Stimulated activated CD8-positive, alpha-beta memory T cell treated with anti-CD3 and anti-CD28 coated beads, Interleukin-4, amount 100 ng/mL, for 48 hours (primary cell): ENCODE measurements around the gene YWHAH.

Experiments
- DNase-seq: peaks from one replicate; pipeline ENCODE4 v3.0.0-alpha.2; 2020

The YWHAH gene

DNA sequence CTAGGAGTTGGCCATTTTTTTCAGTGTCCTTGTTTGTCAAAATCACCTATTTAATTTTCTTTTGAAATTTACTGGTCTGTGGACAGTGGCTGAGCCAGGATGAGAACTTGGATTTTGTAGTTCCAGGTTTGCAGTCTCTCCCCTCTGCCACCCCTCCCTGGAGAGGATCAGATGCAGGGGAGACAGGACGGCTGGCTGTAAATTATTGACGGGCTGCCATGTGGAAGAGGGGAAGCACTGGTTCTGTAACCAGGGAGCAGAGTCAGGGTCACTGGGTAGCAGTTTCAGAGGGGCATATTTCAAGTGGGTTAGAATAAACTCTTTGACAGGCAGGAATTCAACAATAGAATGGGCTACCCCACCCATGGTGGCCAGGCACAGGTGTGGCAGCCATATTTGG, 20.6 kb upstream of the YWHAH start:
- no peak for DNase-seq

DNA sequence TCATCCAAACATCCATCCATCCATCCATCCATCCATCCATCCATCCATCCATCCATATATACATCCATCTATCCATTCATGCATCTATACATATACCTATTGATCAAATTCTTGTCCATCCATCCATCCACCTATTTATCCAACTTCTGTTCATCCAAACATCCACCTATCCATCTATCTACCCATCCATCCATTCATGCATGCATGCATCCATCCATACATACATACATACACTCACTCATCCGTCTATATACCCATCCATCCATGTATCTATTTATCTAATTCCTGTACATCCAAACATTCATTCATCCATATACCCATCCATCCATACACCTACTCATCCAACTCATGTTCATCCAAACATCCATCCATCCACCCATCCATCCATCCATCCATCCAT, 19.3 kb upstream of the YWHAH start:
- DNase-seq: no peak

DNA sequence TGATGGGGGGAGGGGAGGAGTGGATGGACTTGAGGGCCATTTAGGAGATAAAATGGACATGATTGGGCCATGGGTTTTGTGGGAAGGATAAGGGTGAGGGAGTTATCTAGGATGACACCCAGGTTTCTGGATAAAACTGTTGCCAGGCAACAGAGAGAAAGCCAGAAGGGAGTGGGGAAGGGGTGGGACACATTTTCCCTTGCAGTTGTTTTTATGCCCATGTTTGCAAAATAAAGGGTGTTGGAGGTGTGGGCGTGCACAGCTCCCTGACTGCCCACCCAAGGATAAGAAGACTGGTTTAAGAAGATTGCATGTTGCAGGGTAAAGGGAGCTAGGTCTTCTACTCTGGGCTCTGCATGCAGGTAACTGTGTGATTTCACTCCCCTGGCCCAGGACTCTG, 18.3 kb upstream of the YWHAH start:
- no peak for DNase-seq

DNA sequence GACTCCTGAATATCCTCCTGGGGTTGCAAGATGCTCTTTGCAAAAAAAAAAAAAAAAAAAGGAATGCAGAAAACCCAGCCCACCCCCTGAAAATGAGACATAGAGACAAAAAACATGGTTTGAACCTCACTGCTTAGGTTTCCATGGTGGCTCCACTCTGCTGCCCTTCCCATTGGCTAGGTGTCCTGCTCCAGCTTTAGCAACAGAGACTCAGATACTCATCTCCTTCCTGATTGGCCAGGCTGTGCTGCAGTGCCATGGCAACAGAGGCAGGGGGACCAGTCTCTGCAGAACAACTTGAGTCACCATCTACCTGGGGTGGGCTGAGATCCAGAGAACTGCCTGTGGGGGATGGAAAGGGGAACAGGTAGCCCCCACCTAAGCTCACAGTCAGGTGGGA, 17.4 kb upstream of the YWHAH start:
- no peak for DNase-seq

DNA sequence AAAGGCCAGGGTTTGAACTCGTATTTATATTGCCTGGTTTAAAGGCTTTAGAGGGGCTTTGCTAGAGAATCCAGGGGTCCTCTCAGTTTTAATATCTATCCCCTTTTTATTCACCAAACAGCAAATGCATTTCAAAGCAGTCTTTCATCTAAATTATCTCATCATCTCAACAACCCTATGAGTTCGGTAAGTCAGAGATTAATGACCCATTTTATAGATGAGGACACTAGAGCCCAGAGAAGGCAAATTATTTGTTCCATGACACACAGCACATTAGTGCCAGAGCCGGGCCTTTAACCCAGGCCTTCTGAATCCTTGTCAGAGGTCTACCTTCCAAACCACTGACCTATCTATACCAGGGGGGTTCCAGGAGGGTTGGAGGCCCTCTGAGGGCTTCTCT, 16.8 kb upstream of the YWHAH start:
- no peak for DNase-seq

DNA sequence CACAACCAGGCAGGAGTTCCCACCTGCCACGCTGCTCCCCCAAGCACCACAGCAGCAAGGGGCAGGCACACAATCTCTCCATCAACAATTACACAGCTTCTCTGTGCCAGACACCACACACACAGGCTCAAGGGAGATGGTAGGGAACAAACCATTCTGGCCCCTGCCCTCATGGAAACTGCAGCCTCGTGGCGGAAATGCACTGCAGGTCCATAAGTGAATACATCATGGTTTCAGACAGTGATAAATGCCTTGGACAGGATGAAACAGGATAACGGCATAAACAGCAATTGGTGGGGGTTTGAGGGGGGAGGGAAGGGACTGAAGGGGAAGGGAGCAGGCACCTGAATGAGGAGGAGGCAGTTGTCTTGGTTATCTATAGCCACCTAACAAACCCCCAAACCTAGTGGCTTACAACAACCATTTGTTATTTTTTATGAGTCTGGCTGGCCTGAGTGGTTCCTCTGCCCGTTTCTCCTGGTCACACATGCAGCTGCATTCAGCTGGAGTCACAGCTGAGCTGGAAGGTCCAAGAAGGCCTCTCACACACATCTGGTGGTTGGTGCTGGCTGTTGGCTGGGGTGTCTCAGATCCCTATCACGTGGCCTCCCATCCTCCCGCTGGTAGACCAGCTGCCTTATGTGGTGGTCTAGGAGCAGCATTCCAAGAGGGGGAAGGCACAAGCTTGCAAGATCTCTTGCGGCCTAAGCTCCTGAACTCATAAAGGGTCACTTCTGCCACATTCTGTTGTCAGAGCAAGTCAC, 15.0 kb upstream of the YWHAH start:
- DNase-seq: no peak

DNA sequence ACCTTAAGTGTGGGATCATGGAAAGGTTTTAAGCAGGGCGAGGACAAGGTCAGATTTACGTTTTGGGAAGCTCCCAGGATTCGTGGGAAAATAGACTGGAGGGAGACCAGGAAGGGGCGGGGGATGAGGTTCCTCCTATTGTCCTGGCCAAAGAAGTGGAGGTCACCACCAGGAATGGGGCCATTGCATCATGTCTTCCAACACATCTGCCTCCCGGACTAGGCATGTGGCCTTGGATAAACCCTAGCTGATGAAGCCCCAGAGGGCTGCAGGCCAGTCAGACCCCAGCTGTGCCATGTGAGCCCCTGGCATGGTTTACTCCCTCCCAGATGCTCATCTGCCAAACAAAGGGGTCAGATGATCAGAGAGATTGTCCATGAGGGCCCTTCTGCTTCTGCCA, 11.5 kb upstream of the YWHAH start:
- no peak for DNase-seq

DNA sequence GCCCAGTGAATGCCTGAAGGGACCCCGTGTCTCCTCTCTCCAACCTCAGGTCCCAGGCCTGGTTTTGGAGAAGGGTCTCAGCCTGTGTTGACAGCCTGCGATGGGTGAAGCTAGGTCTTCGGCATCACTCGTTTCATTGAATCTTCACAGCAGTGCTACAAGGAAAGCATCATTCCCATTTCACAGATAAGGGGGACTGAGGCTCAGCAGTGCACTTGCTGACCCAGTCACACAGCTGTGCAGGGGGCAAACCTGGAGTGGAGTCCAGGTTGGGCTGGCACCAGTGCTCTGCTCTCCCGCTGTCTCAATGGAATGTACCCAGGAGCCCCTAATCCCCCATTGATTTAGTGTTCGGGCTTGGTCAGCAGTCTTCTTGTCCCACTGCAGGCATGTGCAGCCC, 10.9 kb upstream of the YWHAH start:
- DNase-seq: no peak

DNA sequence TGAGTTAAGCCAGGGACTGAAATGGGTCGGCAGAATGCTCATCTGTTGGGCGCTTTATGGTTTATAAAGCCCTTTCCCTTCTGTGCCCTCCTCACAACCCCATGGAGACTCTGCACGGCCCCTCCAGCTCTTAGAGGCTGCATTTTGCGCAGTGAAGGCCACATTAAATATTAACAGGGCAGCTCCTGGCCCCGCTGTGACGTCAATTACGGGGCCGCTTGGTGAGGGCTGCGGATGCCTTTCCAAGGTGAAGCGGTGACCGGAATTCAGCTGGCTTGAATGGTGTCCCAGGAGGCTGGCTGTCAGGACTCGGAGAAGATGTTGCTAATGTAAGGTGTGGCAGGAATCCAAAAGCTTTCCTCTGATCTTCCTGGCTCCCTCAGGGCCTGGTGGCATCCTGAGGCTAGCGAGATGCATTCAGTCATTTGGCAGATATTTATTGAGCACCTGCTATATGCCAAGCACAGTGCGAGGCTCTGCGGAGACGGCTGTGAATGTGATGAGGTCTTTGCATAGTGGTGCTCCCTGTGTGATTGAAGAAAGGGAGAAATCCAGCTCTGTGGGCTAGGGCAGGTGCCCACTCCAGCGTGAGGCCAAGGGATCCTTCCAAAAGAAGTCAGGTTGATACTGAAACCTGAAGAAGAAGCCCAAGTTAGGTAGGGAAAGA, 10.4 kb upstream of the YWHAH start:
- no peak for DNase-seq

DNA sequence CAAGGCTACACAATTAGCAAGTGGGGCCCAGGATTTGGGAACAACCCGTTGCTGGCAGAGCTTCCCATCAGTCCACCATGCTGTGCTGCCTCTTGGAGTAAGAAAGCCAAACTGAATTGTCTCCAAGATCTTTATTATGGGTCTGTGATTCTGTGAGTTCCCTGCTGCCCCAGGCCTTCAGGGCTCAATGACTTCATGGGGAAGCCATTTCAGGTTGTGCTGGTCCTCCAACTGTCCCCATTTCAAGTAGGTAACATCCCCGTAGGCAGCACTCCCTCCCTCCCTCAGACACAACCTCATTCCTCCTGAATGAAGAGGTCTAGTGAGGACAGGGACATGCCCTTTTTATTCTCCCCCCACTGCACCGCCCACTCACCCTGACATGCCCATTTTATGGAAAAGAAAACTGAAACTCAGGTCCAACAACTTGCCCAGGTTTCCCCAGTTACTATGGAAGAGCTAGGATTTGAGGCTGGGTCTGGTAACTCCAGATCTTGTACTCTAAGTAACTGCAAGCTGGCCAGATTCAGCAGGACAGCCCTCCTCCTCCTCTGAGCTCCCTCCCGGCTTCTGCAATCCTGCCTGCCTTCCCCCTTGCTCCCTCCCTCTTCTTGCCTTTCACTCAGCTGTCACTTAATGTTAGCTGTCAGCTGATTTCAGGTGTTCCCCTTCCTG, 8.2 kb upstream of the YWHAH start:
- DNase-seq: no peak

DNA sequence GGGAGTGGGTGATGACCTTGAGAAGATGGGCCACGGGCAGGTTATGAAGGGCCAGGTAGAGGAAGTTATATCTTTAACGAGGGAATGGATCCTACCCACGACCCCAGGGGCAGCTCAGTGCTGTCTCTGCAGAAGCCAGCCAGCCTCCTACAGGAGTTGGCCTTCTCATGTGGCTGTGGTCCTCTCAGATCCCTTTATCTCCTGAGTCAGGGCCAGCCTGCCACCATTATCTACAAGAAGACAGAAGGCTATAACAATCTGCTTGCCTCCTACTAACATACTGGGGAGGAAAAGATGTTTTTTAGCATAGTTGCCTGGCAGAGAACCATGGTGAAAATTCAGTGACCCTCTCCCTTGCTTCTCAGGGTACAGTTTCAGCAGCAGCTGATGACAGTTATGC, 7.0 kb upstream of the YWHAH start:
- no peak for DNase-seq

DNA sequence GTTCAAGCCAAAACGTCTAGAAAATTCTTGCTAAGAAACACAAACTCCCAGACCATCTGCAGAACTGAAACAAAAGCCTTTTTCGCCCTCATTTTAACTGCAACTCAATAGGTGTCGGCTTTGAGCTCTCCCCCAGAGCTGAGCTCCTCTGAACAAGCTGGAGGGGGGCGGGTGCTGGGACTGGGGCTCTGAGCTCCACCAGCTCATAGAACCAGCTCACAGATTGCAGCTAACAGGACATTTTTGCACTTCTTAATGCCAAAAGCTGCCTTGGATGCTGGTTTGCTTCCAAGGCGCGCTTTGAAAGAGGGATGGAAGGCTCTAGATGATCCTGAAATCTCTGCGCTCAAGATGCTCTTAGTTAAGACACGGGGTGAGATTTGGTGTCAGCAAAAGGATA, 6.0 kb upstream of the YWHAH start:
- DNase-seq: no peak

DNA sequence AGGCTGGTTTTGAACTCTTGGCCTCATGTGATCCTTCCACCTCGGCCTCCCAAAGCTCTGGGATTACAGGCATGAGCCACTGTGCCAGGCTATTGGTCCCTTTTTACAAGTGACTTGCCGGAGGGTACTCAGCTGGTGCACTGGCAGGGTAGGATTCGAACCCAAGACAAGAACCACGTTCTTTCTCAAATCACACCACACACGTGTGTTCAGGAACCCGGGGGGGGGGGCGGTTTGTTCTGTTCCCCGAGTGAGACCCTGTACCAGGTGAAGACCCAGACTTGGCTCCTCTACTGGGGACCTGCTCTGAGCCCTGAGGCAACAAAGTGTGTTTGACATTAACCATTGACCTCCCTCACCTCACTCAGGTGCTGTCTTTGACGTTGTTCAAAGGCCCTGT, 3.8 kb upstream of the YWHAH start:
- no peak for DNase-seq

DNA sequence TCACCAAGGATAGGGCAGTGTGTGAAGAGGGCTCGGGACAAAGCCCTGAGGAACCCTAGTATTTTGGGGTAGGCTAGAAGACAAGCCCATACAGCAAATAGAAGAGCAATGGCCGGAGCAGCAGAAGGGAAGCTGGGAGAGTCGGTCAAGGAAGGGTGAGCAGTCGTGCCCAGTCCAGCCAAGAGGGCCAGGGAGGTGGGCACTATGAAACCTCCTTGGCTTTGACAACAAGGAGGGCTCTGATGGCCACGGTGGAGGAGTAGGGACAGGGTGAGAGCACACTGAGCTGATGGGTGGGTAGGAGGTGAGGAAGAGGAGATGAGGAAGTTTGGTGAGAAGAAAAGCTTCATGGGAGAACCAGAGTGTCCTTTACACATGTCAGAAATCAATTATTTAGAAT, 2.2 kb upstream of the YWHAH start:
- DNase-seq: no peak

DNA sequence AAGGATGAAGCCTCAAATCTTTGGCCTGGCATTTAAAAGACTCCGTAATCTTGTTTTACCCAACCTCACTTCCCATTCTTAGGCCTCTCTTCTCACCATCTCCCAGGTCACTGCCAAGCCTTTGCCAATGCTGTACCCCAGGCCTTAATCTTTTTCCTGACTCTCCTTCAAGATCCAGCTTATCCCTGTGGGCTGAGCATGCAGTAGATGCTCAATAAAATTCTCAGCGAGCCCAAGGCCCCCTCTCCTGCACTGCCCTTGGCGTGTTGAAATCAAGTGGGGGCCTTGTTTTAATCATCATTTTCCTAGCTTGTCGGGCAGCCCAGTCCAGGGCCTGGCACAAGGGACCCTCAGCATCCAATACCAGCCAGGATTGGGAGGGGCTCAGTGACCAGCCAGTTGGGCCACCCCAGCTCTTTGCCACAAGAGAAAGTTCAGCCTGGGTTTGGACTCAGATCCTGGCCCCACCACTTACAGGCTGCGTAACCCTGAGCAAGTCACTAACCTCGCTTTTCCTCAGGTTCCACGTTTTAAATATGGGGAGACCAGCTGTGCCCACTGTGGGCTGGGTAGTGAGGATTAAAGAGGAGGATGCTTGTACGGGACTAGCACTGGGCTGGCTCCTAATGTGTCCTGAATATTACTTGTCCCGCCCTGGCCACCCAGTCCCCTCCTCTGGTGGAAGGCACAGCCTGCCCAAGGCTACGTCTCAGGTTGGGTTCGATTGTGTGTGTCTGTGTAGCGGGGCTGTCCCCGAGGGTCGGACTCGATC, 943 bp upstream of the YWHAH start:
- DNase-seq: no peak

DNA sequence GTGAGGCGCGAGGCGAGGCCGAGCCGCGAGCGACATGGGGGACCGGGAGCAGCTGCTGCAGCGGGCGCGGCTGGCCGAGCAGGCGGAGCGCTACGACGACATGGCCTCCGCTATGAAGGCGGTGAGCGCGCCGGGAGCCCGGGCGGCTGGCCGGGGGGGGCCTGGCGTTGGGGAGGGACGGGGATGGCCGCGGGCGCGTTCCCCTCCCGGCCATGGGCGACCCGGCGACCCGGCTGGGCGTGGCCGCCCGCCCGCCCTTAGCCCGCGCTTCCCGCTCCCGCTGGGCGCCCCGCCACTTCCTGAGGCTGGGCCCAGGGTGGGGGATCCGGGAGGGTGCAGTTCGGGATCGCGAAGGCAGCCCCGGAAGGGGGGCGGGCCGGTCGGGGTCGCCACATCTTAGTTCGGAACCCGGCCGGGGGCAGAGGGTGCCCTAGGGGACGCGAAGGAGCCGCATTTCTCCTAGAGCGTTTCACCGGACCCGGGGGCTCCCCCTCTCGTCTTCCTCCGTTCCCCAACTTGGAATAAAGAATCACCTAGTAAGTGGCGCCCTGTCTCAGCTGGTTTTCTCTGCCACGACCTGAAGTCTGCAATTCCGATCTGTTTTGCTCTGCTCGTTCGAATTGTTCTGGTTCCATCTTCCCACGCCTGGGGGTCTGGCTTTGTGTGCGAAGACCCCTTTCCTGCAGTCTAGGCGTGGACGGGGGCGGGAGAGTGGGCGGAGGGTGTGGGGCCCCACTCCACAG, 536 bp downstream of the YWHAH start:
- DNase-seq: peak; percentile 52

DNA sequence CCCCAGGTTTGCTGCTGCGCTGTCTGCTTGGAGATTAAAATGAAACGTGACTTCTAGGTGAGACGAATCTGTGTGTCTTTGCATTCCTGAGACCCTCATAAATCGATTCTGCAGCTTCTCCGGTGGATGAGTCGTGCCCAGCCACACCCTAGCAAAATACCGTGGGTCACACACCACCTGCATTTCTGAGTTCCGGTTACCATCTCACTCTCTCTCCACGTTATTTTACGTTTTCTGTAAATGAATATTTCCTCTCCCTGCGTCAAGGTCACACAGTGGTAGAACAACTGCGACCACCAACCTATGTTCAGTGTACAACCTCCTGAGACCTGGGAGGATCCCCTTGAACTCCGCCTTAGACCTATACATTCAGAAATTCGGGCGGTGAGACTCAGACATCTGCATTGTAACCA, 1.1 kb downstream of the YWHAH start:
- no peak for DNase-seq

DNA sequence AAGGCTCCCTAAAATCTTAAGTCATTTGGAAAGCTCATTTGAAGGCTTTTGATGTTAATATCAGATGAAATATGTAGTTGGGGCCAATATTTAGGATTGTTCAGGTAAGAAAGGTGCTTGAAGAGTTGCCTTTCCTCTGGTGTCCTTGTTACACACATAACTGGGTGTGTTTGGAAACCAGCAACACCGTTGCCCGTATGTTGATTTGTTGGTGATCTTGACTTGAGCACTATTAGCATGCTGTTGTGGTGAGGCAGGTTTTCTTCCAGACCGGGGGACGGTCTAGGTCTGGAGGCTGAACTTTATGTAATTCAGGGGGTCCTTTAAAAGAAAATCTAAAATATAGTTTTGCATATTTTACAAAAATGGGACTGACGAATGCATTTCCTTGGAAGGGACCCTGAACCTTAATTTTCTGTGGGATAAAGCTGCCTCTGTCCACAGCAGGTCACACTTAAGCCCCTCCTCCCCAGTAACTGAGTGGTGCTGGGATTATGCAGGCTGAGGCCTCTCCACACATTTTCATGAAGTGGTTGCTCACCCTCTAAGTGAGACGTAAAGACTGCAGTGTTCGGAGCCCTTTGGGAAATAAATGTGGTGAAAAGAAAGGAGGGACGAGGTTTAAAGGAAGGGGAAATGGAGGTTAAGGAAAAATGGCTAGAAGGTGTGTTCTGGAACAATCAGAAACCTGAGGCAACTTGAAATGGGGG, 1.8 kb downstream of the YWHAH start:
- DNase-seq: no peak

DNA sequence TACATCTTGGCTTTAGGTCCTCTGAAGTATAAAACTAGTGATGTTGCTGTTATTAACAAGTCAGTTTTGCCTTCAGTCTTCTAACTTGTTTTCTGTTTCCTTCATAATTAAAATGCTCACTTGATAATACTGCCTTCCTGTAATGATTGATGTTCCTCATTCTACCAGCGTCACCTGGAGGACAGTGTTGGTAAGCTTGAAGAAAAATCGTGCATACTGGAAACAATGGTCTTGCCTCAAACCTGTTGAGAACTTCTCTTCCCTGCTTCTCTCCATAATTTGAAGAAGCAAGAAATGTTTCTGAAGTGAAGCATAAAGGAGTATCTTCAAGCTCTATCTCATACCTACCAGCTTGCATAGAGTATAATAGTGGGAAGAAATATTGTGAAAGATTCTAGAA, 3.0 kb downstream of the YWHAH start:
- DNase-seq: no peak

DNA sequence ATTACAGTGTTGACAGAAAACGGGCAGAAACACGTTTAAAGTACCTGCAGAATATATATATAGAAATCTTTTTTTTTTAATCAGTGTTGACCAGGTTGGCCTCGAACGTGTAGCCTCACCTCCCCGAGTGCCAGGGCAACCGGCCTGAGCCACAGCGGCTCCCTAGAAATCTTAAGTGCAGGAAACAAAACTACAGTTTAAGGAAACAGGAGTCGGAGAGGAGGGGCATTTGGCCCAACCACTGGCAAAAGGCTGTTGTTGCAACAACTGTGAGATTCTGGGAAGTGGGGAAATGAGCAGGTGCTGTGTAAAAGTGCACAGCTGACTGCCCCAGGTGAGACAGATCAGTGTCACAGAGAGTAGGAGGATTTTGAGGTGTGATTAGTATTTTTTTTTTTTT, 3.7 kb downstream of the YWHAH start:
- no peak for DNase-seq

DNA sequence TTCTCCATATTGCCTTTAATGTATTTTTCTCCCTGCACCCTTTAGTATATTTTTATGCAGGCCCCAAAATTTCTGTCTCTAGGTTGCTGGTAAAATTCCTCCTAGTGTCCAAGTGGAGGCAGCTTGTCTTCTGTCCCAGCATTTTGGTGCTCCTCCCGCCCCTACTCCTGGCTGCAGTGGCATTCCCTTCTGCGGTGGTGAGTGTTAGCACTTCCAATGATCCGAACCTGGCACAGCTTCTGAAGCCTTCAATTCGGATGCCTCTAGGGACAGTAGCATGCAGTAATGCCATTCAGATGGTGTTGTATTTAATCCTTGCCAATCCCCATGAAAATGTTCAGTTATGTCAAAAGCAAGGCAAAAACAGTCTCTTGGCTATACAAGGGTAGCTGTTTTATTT, 5.9 kb downstream of the YWHAH start:
- DNase-seq: no peak
